Transverse colon (tissue), 4 donors: ENCODE measurements around the gene MYOM1. TPM values are rescaled to one million over a fixed set of nuclear protein-coding genes. Genes with fewer than 3 reads are reported as not detected.

Experiments used
- DNase-seq: peaks from one replicate; pipeline ENCODE4 v3.0.0-alpha.2; 2019
- H3K27ac ChIP-seq, 4 donors: fragments of 200-600 bp; sonication (generic); 2 replicates each; pipeline ENCODE4 v1.5.1; 2016 to 2018; ENCODE audit warnings: inconsistent platforms in 4 of 4
- H3K27me3 ChIP-seq: fragments of 200-600 bp; sonication (generic); 2 replicates; pipeline ENCODE4 v1.5.1; 2017; ENCODE audit warnings: inconsistent platforms
- H3K36me3 ChIP-seq, 4 donors: fragments of 200-600 bp; sonication (generic); 2 replicates each; pipeline ENCODE4 v1.5.1; 2017 to 2019; ENCODE audit warnings: inconsistent platforms in 4 of 4
- H3K4me1 ChIP-seq, 4 donors: fragments of 200-600 bp; sonication (generic); 2 replicates each; pipeline ENCODE4 v1.5.1; 2017 to 2020; ENCODE audit warnings: inconsistent platforms in 4 of 4
- H3K4me3 ChIP-seq, 4 donors: fragments of 200-600 bp; sonication (generic); 1 replicate in 1 of 4; 2 replicates in 3 of 4; pipeline versions ENCODE4 v1.5.1 to v1.6.1; 2017 to 2019; ENCODE audit warnings: inconsistent platforms in 4 of 4
- H3K9me3 ChIP-seq, 2 donors: fragments of 200-600 bp; sonication (generic); 2 replicates each; pipeline ENCODE4 v1.5.1; 2017 to 2019; ENCODE audit warnings: inconsistent platforms in 2 of 2
- EP300 ChIP-seq: sonication (generic); formaldehyde crosslinking; IDR thresholded peaks from one replicate; pipeline ENCODE4 v1.6.1; 2017; ENCODE audit warnings: antibody characterized with exemption, low read depth
- POLR2A ChIP-seq: fragments of 450-650 bp; IDR thresholded peaks from one replicate; pipeline ENCODE4 v1.6.1; 2016; ENCODE audit warnings: antibody characterized with exemption, mild to moderate bottlenecking, moderate library complexity
- POLR2AphosphoS5 ChIP-seq, 3 donors: sonication (generic); formaldehyde crosslinking; IDR thresholded peaks; one replicate each; pipeline ENCODE4 v1.6.1; 2016; ENCODE audit warnings: antibody characterized with exemption in 3 of 3
- WGBS, 2 donors: methylation state at CpG; one replicate each; pipeline ENCODE4 v1.1.5; 2018; ENCODE audit warnings: low coverage in 1 of 2; 5-methylcytosine and 5-hydroxymethylcytosine counted together
- in situ Hi-C, 4 donors: fragments of 200-750 bp; cut with MboI; loops; one replicate each; pipeline versions ENCODE4 v1.15.0 to v1.15.1; 2017; ENCODE audit warnings: low sequenced_read_pairs in 3 of 4, low pct_ligation_motif_present in 1 of 4, low pct_unique_long_range_greater_than_20kb in 1 of 4
- intact Hi-C: fragments of 100-400 bp; cut with DNase I; formaldehyde crosslinking; loops from one replicate; pipeline ENCODE4 v1.15.1; 2023; ENCODE audit warnings: low total_unique reads
- total RNA-seq, 4 donors: library from RNA; depleted of rRNA; stranded (reverse); fragments of >200 nt; gene quantifications; one replicate each; pipeline ENCODE4 v1.1.0, GENCODE V29; 2016
- TF ChIP-seq, protein P1 (sequence below), 5 experiments: fragments of 200-600 bp in 3 of 5; fragments of 450-650 bp in 2 of 5; sonication (generic) in 3 of 5; IDR thresholded peaks; 1 replicate in 2 of 5; 2 replicates in 3 of 5; pipeline ENCODE4 v1.5.1; 2016 to 2017; ENCODE audit warnings: antibody characterized with exemption in 5 of 5, inconsistent platforms in 3 of 5, mild to moderate bottlenecking in 2 of 5, moderate library complexity in 1 of 5

Gene MYOM1
- total RNA-seq, 4 donors from 2014 or later = 6.0 to 30.4 (median 7.7) TPM

DNA sequence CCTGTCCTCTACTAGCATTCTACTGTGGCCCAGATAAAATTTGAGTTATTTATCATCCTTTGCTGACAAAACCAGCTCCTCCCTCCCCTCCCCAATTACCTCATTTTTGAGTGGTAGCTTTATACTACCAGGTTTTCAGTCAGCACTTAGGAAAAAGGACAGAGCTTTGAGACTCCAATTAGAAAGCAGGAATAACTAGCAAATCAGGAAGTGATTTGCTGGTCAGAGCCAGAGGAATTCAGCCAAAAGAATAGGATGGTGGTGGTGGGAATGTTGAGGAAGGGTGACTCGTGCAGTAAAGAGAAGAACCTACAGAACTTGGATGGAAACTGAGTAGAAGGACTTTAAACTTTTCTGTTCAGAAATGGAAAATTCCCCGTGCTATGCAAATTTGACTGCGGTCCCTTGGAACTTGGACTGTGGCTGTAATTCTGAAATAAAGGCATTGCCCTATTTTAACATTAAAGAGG is 45.8 kb upstream of the MYOM1 start:
- no peaks in the 10 kb centered on the region for H3K36me3 ChIP-seq
- intact Hi-C loops (no loop called here), in situ Hi-C loops (no loop called here)
- 38 to 42% methylated on average over 3 of the region's 3 CpGs for WGBS, 2 donors
- H3K27me3 ChIP-seq = no peaks in the 10 kb centered on the region
- no peaks in the 10 kb centered on the region for H3K9me3 ChIP-seq
- TF ChIP-seq POLR2AphosphoS5 (IDR thresholded peaks at IDR 0.05) = no peak
- no peak for TF ChIP-seq EP300
- TF ChIP-seq, protein P1, sequence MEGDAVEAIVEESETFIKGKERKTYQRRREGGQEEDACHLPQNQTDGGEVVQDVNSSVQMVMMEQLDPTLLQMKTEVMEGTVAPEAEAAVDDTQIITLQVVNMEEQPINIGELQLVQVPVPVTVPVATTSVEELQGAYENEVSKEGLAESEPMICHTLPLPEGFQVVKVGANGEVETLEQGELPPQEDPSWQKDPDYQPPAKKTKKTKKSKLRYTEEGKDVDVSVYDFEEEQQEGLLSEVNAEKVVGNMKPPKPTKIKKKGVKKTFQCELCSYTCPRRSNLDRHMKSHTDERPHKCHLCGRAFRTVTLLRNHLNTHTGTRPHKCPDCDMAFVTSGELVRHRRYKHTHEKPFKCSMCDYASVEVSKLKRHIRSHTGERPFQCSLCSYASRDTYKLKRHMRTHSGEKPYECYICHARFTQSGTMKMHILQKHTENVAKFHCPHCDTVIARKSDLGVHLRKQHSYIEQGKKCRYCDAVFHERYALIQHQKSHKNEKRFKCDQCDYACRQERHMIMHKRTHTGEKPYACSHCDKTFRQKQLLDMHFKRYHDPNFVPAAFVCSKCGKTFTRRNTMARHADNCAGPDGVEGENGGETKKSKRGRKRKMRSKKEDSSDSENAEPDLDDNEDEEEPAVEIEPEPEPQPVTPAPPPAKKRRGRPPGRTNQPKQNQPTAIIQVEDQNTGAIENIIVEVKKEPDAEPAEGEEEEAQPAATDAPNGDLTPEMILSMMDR (IDR thresholded peaks at IDR 0.05) = no peak
- TF ChIP-seq POLR2A = no peak
- no peak overlapping the region for H3K27ac ChIP-seq
- peaks cover 35 to 75% (median 64%) of the 10 kb centered on the region in 4 donors for H3K4me1 ChIP-seq
- H3K4me3 ChIP-seq = no peak overlapping the region
- no peak for DNase-seq

DNA sequence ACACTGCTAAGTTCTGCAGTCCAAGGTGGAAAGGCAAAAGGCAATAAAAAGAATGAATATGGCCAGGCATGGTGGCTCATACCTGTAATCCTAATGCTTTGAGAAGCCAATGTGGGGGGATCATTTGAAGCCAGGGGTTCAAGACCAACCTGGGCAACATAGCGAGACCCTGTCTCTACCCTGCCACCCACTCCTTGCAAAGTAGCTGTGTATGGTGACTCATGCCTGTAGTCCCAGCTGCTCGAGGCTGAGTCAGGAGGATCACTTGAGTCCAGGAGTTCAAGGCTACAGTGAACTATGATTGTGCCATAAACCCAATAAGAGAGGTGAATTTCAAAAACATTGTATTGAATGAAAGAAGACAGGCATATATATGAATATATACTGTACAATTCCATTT is 44.6 kb upstream of the MYOM1 start:
- DNase-seq = peak; percentile 35
- Histone ChIP-seq H3K9me3 (no peaks in the 10 kb centered on the region), H3K27ac (peak overlapping the region in 3 of 4 donors; percentile 97 to 99 (median 97)), H3K4me1 (peaks cover 35 to 78% (median 63%) of the 10 kb centered on the region in 4 donors), H3K36me3 (no peaks in the 10 kb centered on the region), H3K27me3 (no peaks in the 10 kb centered on the region), H3K4me3 (peak overlapping the region in 1 of 4 donors; percentile 92)
- WGBS, 2 donors = 20 to 37% methylated on average over 1 to 2 of the region's 2 CpGs
- in situ Hi-C loops = no loop called here
- intact Hi-C loops = loop anchor here (5.0 kb wide), 1 partner anchor 333 kb away; no protein-coding TSS in a partner anchor
- TF ChIP-seq POLR2AphosphoS5 (IDR thresholded peaks at IDR 0.05) (peak in 1 of 3 donors; percentile 63), EP300 (no peak), POLR2A (no peak)
- TF ChIP-seq, protein P1 (IDR thresholded peaks at IDR 0.05) = no peak

DNA sequence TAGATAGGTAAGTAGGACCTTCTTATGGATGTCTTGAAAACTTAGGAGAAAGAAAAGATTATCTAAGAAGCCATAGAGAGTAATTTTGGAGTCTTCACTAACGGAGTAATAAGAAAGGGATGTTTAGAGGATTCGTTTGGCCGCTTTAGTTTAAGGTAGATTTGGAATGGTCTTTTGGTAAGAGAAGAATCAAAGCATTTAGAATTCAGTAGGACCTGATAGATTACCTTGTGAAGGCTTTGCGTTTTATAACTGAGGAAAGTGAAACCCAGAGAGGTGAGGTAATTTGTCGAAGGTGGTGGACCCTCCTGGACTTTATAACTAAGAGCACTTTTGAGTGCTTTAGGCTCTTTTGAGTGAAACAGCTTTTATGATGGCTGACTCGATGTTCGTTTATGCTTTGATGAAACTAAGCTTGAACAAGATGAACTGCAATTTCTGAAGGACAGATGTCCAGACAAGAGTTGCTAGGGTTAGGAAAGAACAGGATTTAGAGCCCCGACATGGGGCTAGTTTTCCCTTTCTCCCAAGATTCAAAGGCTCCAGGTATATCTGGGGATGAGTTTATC is 43.4 kb upstream of the MYOM1 start:
- Histone ChIP-seq H3K9me3 (no peaks in the 10 kb centered on the region), H3K36me3 (peaks cover 0 to under 1% (median 0%) of the 10 kb centered on the region in 4 donors), H3K4me3 (peak overlapping the region; percentile 84 to 96 (median 91)), H3K4me1 (peaks cover 33 to 67% (median 54%) of the 10 kb centered on the region in 4 donors), H3K27ac (peak overlapping the region; percentile 92 to 99 (median 97)), H3K27me3 (no peaks in the 10 kb centered on the region)
- in situ Hi-C loops = no loop called here
- DNase-seq = no peak
- intact Hi-C loops = loop anchor here (5.0 kb wide), 1 partner anchor 334 kb away; no protein-coding TSS in a partner anchor
- 12 to 14% methylated on average over 8 of the region's 8 CpGs for WGBS, 2 donors
- TF ChIP-seq, protein P1 (IDR thresholded peaks at IDR 0.05) = no peak
- TF ChIP-seq EP300 (no peak), POLR2A (no peak), POLR2AphosphoS5 (IDR thresholded peaks at IDR 0.05) (no peak)

GRCh38 chr18:3262234-3263131 is 42.7 kb upstream of the MYOM1 start:
- in situ Hi-C loops = no loop called here
- DNase-seq = no peak
- 0 to 1% methylated on average over 12 to 40 of the region's 69 CpGs for WGBS, 2 donors

More at GRCh38 chr18:3262234-3263131, 42.7 kb upstream of the MYOM1 start:
- Histone ChIP-seq H3K27ac (peak overlapping the region; percentile 92 to 99 (median 97)), H3K9me3 (no peaks in the 10 kb centered on the region), H3K4me1 (peaks cover 27 to 61% (median 48%) of the 10 kb centered on the region in 4 donors), H3K4me3 (peak overlapping the region; percentile 84 to 96 (median 91)), H3K36me3 (peaks cover 0 to 7% (median 0%) of the 10 kb centered on the region in 4 donors), H3K27me3 (no peaks in the 10 kb centered on the region)
- intact Hi-C loops = loop anchor here (5.0 kb wide), 1 partner anchor 335 kb away; no protein-coding TSS in a partner anchor
- TF ChIP-seq, protein P1 (IDR thresholded peaks at IDR 0.05) = no peak
- TF ChIP-seq EP300 = no peak
- no peak for TF ChIP-seq POLR2AphosphoS5 (IDR thresholded peaks at IDR 0.05)
- TF ChIP-seq POLR2A = no peak
